RWPE1 (cell line): ENCODE results near the gene EVC.

Experiments
- CTCF ChIA-PET: fragments of 350-600 bp; sonication (Branson Sonifier 250); formaldehyde crosslinking; extraction: SDS; loops from one replicate; lab custom pipeline; 2021; lab: Yijun Ruan, JAX
- POLR2A ChIA-PET: fragments of 400-600 bp; formaldehyde crosslinking; extraction: SDS; loops from one replicate; lab custom pipeline; 2020; ENCODE audit warnings: antibody characterized with exemption; ENCODE audit not compliant: low non-redundant PET; lab: Yijun Ruan, JAX
- DNase-seq: peaks from one replicate; pipeline ENCODE4 v3.0.0; 2012; ENCODE audit warnings: low spot score
- H3K27ac ChIP-seq: fragments of 450-650 bp; 2 replicates; pipeline ENCODE4 v1.5.1; 2017
- CTCF ChIP-seq: fragments of 450-650 bp; conservative IDR thresholded peaks from 2 replicates; pipeline ENCODE4 v1.5.1; 2017; ENCODE audit warnings: low read depth, mild to moderate bottlenecking

Gene EVC

GRCh38 chr4:5678977-5679376 lies 32.0 kb upstream of the EVC start:
- no peak for TF ChIP-seq CTCF
- CTCF ChIA-PET = no interaction called here
- POLR2A ChIA-PET = no interaction called here
- no peak overlapping the region for H3K27ac ChIP-seq
- no peak for DNase-seq

DNA sequence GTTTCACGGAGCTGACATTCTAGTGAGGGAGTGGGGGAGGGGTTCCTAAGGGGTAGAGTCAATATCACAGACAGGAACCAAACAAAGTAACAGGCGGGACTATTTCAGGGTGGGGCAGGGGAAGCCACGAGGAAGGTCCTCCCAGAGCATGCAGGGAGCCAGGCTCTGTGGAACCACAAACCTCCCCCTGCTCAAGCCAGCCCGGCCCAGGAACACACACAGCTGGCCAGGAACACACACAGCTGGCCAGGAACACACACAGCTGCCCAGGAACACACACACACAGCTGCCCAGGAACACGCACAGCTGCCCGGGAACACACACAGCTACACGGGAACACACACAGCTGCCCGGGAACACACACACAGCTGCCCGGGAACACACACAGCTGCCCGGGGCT lies 27.4 kb upstream of the EVC start:
- H3K27ac ChIP-seq = no peak overlapping the region
- no peak for TF ChIP-seq CTCF
- no peak for DNase-seq
- ChIA-PET CTCF (no interaction called here), POLR2A (no interaction called here)

DNA sequence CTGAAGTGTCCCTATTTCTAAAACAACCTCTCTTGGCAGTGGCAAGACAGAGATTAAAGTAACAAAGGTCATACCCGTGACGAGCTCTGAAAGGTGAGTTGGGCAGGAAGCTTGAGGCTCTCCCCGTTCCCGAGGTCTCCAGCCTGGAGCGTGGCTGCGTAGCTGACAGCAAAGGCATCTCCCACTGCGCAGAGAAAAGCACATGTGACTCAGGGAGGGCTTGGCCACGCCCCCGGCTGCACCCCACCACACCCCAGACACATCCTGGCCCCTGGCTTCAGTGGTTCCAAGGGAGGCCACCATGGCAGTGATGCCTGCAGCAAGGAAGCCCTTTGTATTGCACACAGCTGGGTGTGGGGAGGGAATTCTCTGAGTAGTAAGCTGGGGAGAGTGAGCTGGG lies 25.7 kb upstream of the EVC start:
- no peak for DNase-seq
- POLR2A ChIA-PET = no interaction called here
- no peak overlapping the region for H3K27ac ChIP-seq
- CTCF ChIA-PET = interaction anchor here (0.6 kb wide), 1 partner anchor 11 kb away, joined by 3 read pairs; no protein-coding TSS in a partner anchor
- TF ChIP-seq CTCF = no peak

DNA sequence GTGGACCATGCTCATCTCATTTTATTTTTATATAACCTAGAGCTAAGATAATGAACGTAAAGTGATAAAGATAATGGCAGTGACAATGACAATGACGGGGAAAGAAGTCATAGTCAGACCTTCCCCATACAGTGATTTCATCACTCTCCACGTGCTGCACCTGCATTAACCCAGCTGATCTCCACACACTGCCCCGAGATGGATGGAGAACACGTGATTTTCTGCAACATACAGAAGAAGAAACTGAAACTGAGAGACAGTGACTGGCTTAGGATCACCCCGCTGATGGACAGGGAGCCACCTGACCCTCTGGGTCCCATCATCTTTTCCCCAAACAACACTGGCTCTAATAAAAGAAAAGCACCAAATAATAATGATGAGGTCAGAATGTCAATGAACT lies 24.7 kb upstream of the EVC start:
- CTCF ChIA-PET = no interaction called here
- POLR2A ChIA-PET = no interaction called here
- H3K27ac ChIP-seq = no peak overlapping the region
- no peak for TF ChIP-seq CTCF
- DNase-seq = no peak

- TF ChIP-seq CTCF = no peak
- CTCF ChIA-PET = interaction anchor here (0.8 kb wide), 1 partner anchor 89 kb away, joined by 3 read pairs; no protein-coding TSS in a partner anchor
- H3K27ac ChIP-seq = no peak overlapping the region
- DNase-seq = no peak
- POLR2A ChIA-PET = no interaction called here
Observed at GRCh38 chr4:5689065-5689464, 21.9 kb upstream of the EVC start.

DNA sequence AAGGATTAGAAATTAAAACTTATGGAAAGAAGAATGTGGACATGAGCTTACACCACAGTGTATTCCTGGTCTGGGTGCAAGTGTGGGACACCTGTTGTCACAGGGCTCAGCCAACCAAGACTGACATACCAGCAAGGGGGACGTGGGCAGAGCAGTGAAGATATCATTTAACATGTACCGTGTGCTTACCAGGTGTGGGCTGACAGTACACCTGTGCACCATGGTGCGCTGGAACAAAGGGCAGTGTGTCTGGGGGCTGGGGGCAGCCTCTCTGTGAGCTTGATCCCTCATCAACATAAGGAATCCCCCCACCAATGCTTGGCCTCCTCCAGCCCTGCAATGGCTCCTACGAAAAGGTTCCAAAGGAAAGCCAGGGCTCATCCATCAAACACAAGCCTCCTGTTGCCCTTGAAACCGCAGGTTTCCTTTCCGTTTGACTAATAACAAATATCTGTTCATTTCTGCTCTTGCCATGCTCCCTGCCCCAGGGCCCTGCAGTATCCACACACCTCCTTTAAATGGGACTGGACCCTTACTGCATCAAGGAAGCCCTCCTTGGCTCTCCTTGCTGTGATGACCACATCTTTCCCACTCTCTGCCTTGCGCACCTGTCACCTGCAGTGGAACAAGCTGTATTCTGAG lies 19.4 kb upstream of the EVC start:
- ChIA-PET CTCF (no interaction called here), POLR2A (no interaction called here)
- DNase-seq = no peak
- TF ChIP-seq CTCF = no peak
- no peak overlapping the region for H3K27ac ChIP-seq
